ENCODE results near the gene CD70. TPM values are rescaled to one million over a fixed set of nuclear protein-coding genes. Genes with fewer than 3 reads are reported as not detected.
"Not testable (repeated sequence)": the region's sequence is repeated elsewhere in the genome, so short reads cannot be mapped to it uniquely, and the experiment has no call there.

The CD70 gene
- total and polyA plus RNA-seq, 4 donors, result 0.22 to 0.57 (median 0.34) TPM

DNA sequence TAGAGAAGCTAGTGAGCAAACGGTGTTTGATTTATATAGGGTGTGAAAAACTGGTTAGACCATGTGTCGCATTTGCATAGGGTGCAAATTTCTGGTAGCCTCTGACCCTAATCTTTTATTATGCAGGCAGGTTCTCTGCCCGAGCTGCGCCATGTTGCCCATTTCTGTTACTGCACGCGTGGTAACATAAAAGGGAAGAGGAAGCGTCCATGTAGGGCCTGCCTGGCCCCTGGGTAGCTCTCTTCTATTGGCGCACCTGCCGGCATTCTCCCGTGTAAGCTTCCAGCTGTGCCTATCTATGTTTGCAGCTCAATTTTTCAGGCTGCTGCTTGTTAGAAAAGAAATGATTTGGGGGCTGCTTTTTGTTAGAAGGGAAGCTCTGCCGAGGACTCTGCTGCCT, 14.0 kb upstream of the CD70 start:
- DNase-seq (no peak), ATAC-seq (ENCODE audit: insufficient read depth, low FRiP score) (no peak)
- 79 to 81% methylated on average over 11 of the region's 11 CpGs for WGBS, 2 donors
- no peaks in the 10 kb centered on the region for H3K4me1 ChIP-seq (ENCODE audit: control insufficient read depth in 5 of 5, insufficient read depth in 5 of 5, low read length in 5 of 5)
- H3K27me3 ChIP-seq (ENCODE audit: control insufficient read depth in 3 of 3, insufficient read depth in 3 of 3, low read length in 2 of 3), result no peaks in the 10 kb centered on the region
- H3K27ac ChIP-seq (ENCODE audit: low read depth in 1 of 2, low read length in 1 of 2), result no peak overlapping the region
- no peaks in the 10 kb centered on the region for H3K9me3 ChIP-seq (ENCODE audit: control insufficient read depth in 4 of 4, insufficient read depth in 3 of 4, low read length in 3 of 4)
- H3K4me3 ChIP-seq, result no peak overlapping the region
- H3K9ac ChIP-seq (ENCODE audit: insufficient read depth in 1 of 2, low read length in 2 of 2), result no peak overlapping the region
- TF ChIP-seq CTCF (IDR thresholded peaks at IDR 0.05; ENCODE audit: control extremely low read depth, extremely low read depth), result no peak
- H3K36me3 ChIP-seq (ENCODE audit: control insufficient read depth in 4 of 4, insufficient read depth in 4 of 4, low read length in 4 of 4), result no peaks in the 10 kb centered on the region

GRCh38 chr19:6602729-6603114, 11.8 kb upstream of the CD70 start:
- H3K36me3 ChIP-seq (ENCODE audit: control insufficient read depth in 4 of 4, insufficient read depth in 4 of 4, low read length in 4 of 4), result no peaks in the 10 kb centered on the region
- H3K9ac ChIP-seq (ENCODE audit: insufficient read depth in 1 of 2, low read length in 2 of 2), result no peak overlapping the region
- no peak for ATAC-seq (ENCODE audit: insufficient read depth, low FRiP score)
- H3K9me3 ChIP-seq (ENCODE audit: control insufficient read depth in 4 of 4, insufficient read depth in 3 of 4, low read length in 3 of 4), result no peaks in the 10 kb centered on the region
- H3K27ac ChIP-seq (ENCODE audit: low read depth in 1 of 2, low read length in 1 of 2), result no peak overlapping the region
- TF ChIP-seq CTCF (IDR thresholded peaks at IDR 0.05; ENCODE audit: control extremely low read depth, extremely low read depth), result no peak
- no peaks in the 10 kb centered on the region for H3K4me1 ChIP-seq (ENCODE audit: control insufficient read depth in 5 of 5, insufficient read depth in 5 of 5, low read length in 5 of 5)
- DNase-seq, result no peak
- no peaks in the 10 kb centered on the region for H3K27me3 ChIP-seq (ENCODE audit: control insufficient read depth in 3 of 3, insufficient read depth in 3 of 3, low read length in 2 of 3)
- no peak overlapping the region for H3K4me3 ChIP-seq
- 83% methylated on average over 5 of the region's 5 CpGs for WGBS, 2 donors

DNA sequence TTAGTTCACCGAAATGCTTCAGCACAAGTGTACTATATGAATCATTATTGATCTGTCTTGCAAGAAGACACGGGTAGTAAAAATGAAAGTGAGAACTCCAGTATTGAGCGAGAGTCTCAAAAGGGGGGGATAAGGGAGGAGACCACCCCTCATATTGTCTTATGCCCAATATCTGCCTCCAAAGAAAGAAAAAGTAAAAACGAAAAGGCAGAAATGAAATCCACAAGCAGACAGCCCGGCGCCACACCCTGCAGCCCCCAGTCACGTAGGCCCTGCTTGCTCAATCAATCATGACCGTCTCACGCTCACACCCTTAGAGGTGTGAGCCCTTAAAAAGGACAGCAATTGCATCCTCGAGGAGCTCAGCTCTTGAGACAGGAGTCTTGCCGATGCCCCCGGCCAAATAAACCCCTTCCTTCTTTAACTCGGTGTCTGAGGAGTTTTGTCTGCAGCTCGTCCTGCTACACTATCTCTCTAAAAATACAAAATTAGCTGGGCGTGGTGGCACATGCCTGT, 10.6 kb upstream of the CD70 start:
- not testable (repeated sequence) for H3K36me3 ChIP-seq (ENCODE audit: control insufficient read depth in 4 of 4, insufficient read depth in 4 of 4, low read length in 4 of 4); H3K27me3 ChIP-seq (ENCODE audit: control insufficient read depth in 3 of 3, insufficient read depth in 3 of 3, low read length in 2 of 3); H3K9ac ChIP-seq (ENCODE audit: insufficient read depth in 1 of 2, low read length in 2 of 2); H3K9me3 ChIP-seq (ENCODE audit: control insufficient read depth in 4 of 4, insufficient read depth in 3 of 4, low read length in 3 of 4); H3K4me3 ChIP-seq; DNase-seq; H3K27ac ChIP-seq (ENCODE audit: low read depth in 1 of 2, low read length in 1 of 2); H3K4me1 ChIP-seq (ENCODE audit: control insufficient read depth in 5 of 5, insufficient read depth in 5 of 5, low read length in 5 of 5); ATAC-seq (ENCODE audit: insufficient read depth, low FRiP score)
- WGBS, 2 donors, result 75 to 78% methylated on average over 15 of the region's 15 CpGs

DNA sequence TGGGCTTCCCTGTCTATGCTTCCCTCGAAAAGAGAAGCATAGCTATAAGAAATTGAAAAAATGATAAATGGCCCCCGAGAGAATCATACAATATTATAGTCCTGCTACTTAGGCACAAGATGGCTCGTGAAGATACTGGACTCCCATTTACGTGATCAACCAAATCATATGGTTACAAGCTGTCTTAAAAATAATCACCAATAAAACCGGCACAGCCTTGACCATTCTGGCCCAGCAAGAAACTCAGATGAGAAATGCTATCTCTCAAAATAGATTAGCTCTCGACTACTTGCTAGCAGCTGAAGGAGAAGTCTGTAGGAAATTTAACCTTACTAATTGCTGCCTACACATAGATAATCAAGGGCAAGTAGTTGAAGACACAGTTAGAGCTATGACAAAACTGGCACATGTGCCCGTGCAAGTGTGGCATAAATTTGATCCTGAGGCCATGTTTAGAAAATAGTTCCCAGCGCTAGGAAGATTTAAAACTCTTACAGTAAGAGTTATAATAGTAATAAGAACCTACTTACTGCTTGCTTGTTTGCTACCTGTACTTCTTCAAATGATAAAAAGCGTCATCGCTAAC, 10.1 kb upstream of the CD70 start:
- DNase-seq; H3K9me3 ChIP-seq (ENCODE audit: control insufficient read depth in 4 of 4, insufficient read depth in 3 of 4, low read length in 3 of 4); H3K36me3 ChIP-seq (ENCODE audit: control insufficient read depth in 4 of 4, insufficient read depth in 4 of 4, low read length in 4 of 4); H3K4me3 ChIP-seq; H3K27ac ChIP-seq (ENCODE audit: low read depth in 1 of 2, low read length in 1 of 2); H3K4me1 ChIP-seq (ENCODE audit: control insufficient read depth in 5 of 5, insufficient read depth in 5 of 5, low read length in 5 of 5); H3K9ac ChIP-seq (ENCODE audit: insufficient read depth in 1 of 2, low read length in 2 of 2); H3K27me3 ChIP-seq (ENCODE audit: control insufficient read depth in 3 of 3, insufficient read depth in 3 of 3, low read length in 2 of 3); ATAC-seq (ENCODE audit: insufficient read depth, low FRiP score): not testable (repeated sequence)
- WGBS, 2 donors, result 91% methylated on average over 10 of the region's 10 CpGs

Data from lung (tissue), 12 donors.